ENCODE measurements around the gene MPDU1. TPM values are rescaled to one million over a fixed set of nuclear protein-coding genes. Genes with fewer than 3 reads are reported as not detected.

The MPDU1 gene
- total and polyA plus RNA-seq, 10 of the 15 experiments (the other 5 are each of a cell fraction or from before 2014, with no cell fraction given) = 3.6 to 138 (median 78.9) TPM

DNA sequence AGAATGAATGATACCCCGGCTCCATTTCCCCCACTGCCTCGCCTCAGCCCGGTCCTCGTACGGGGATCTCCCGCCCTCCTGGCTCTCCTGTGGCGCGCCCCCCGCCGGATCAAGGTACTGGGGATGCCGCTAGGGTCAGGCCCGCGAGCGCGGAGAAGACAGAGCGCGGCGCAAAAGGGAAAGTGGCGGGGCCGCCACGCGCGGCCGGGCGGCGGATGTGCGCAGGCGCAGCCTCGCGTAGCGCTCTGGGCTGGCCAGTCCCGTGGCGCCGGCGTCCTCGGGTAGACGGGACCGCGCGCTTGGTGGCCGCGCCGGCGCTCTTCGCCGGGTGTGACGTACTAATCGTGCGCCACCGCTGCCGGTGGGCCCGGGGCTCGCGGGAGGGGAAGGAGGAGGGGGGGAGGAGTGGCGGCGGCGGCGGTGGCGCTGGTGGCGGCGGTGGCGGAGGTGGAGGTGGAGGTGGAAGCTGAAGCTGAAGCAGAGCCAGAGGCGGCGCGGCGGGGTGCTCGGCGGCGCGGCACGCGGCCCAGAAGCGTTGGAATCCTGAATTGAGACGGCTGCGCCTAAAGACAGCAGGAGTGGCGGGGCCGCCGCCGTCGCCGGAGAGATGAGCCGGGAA is 22.0 kb upstream of the MPDU1 start, which contains the start of gene SENP3 (continued):
- TF ChIP-seq MEF2B (IDR thresholded peaks at IDR 0.05; ENCODE audit: partially characterized antibody, poor library complexity, severe bottlenecking) = no peak
- no peak; the same call in 1 of the 2 replicates for TF ChIP-seq POLR2AphosphoS5 (IDR thresholded peaks at IDR 0.05; ENCODE audit: low read length)
- no peak for TF ChIP-seq SMAD1 (IDR thresholded peaks at IDR 0.05; ENCODE audit: low read depth, partially characterized antibody)
- TF ChIP-seq ASH2L (IDR thresholded peaks at IDR 0.05; ENCODE audit: borderline replicate concordance, low read depth) = 0 out of 2 replicates have a peak, but pooled peaks have one; percentile 47
- TF ChIP-seq YBX1 (IDR thresholded peaks at IDR 0.05) = no peak
- TF ChIP-seq, protein P1, sequence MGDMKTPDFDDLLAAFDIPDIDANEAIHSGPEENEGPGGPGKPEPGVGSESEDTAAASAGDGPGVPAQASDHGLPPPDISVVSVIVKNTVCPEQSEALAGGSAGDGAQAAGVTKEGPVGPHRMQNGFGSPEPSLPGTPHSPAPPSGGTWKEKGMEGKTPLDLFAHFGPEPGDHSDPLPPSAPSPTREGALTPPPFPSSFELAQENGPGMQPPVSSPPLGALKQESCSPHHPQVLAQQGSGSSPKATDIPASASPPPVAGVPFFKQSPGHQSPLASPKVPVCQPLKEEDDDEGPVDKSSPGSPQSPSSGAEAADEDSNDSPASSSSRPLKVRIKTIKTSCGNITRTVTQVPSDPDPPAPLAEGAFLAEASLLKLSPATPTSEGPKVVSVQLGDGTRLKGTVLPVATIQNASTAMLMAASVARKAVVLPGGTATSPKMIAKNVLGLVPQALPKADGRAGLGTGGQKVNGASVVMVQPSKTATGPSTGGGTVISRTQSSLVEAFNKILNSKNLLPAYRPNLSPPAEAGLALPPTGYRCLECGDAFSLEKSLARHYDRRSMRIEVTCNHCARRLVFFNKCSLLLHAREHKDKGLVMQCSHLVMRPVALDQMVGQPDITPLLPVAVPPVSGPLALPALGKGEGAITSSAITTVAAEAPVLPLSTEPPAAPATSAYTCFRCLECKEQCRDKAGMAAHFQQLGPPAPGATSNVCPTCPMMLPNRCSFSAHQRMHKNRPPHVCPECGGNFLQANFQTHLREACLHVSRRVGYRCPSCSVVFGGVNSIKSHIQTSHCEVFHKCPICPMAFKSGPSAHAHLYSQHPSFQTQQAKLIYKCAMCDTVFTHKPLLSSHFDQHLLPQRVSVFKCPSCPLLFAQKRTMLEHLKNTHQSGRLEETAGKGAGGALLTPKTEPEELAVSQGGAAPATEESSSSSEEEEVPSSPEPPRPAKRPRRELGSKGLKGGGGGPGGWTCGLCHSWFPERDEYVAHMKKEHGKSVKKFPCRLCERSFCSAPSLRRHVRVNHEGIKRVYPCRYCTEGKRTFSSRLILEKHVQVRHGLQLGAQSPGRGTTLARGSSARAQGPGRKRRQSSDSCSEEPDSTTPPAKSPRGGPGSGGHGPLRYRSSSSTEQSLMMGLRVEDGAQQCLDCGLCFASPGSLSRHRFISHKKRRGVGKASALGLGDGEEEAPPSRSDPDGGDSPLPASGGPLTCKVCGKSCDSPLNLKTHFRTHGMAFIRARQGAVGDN (IDR thresholded peaks at IDR 0.05) = peak; percentile 47; the same call in 1 of the 2 replicates
- no peak for TF ChIP-seq EZH2 (IDR thresholded peaks at IDR 0.05; ENCODE audit: borderline replicate concordance, control insufficient read depth, low read depth, low read length)
- TF ChIP-seq PML (IDR thresholded peaks at IDR 0.05; ENCODE audit: low read length) = 0 out of 2 replicates have a peak, but pooled peaks have one; percentile 35
- TF ChIP-seq PAX5 (IDR thresholded peaks at IDR 0.05; ENCODE audit: borderline replicate concordance, low read depth, low read length) = peak; percentile 73; the same call in 1 of the 2 replicates
- no peak for TF ChIP-seq FOXK2 (IDR thresholded peaks at IDR 0.05)
- TF ChIP-seq CHD2 (IDR thresholded peaks at IDR 0.05; ENCODE audit: borderline replicate concordance, low read depth, low read length) = peak; percentile 69; the same call in 1 of the 2 replicates
- TF ChIP-seq, protein P2, sequence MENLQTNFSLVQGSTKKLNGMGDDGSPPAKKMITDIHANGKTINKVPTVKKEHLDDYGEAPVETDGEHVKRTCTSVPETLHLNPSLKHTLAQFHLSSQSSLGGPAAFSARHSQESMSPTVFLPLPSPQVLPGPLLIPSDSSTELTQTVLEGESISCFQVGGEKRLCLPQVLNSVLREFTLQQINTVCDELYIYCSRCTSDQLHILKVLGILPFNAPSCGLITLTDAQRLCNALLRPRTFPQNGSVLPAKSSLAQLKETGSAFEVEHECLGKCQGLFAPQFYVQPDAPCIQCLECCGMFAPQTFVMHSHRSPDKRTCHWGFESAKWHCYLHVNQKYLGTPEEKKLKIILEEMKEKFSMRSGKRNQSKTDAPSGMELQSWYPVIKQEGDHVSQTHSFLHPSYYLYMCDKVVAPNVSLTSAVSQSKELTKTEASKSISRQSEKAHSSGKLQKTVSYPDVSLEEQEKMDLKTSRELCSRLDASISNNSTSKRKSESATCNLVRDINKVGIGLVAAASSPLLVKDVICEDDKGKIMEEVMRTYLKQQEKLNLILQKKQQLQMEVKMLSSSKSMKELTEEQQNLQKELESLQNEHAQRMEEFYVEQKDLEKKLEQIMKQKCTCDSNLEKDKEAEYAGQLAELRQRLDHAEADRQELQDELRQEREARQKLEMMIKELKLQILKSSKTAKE (IDR thresholded peaks at IDR 0.05; ENCODE audit: low read depth, poor library complexity, severe bottlenecking) = no peak
- TF ChIP-seq CBFB (IDR thresholded peaks at IDR 0.05; ENCODE audit: low read depth) = no peak
- TF ChIP-seq, protein P3, sequence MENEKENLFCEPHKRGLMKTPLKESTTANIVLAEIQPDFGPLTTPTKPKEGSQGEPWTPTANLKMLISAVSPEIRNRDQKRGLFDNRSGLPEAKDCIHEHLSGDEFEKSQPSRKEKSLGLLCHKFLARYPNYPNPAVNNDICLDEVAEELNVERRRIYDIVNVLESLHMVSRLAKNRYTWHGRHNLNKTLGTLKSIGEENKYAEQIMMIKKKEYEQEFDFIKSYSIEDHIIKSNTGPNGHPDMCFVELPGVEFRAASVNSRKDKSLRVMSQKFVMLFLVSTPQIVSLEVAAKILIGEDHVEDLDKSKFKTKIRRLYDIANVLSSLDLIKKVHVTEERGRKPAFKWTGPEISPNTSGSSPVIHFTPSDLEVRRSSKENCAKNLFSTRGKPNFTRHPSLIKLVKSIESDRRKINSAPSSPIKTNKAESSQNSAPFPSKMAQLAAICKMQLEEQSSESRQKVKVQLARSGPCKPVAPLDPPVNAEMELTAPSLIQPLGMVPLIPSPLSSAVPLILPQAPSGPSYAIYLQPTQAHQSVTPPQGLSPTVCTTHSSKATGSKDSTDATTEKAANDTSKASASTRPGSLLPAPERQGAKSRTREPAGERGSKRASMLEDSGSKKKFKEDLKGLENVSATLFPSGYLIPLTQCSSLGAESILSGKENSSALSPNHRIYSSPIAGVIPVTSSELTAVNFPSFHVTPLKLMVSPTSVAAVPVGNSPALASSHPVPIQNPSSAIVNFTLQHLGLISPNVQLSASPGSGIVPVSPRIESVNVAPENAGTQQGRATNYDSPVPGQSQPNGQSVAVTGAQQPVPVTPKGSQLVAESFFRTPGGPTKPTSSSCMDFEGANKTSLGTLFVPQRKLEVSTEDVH (IDR thresholded peaks at IDR 0.05; ENCODE audit: low read depth, partially characterized antibody) = no peak
- TF ChIP-seq, protein P4, sequence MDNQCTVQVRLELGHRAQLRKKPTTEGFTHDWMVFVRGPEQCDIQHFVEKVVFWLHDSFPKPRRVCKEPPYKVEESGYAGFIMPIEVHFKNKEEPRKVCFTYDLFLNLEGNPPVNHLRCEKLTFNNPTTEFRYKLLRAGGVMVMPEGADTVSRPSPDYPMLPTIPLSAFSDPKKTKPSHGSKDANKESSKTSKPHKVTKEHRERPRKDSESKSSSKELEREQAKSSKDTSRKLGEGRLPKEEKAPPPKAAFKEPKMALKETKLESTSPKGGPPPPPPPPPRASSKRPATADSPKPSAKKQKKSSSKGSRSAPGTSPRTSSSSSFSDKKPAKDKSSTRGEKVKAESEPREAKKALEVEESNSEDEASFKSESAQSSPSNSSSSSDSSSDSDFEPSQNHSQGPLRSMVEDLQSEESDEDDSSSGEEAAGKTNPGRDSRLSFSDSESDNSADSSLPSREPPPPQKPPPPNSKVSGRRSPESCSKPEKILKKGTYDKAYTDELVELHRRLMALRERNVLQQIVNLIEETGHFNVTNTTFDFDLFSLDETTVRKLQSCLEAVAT (IDR thresholded peaks at IDR 0.05) = no peak
- no peak for TF ChIP-seq NR2F1 (conservative IDR thresholded peaks at IDR 0.05)
- TF ChIP-seq LARP7 (IDR thresholded peaks at IDR 0.05) = no peak; the same call in 1 of the 2 replicates
- TF ChIP-seq POLR2A (IDR thresholded peaks at IDR 0.05; ENCODE audit: low read depth, low read length) = peak; percentile 86
- no peak for TF ChIP-seq EED (IDR thresholded peaks at IDR 0.05; ENCODE audit: low read depth)
- no peak for TF ChIP-seq RCOR1 (conservative IDR thresholded peaks at IDR 0.05; ENCODE audit: low read depth, low read length)
- TF ChIP-seq RB1 (IDR thresholded peaks at IDR 0.05; ENCODE audit: borderline replicate concordance) = peak; percentile 80

Data from GM12878 (cell line).